Fibroblast of mammary gland (primary cell): ENCODE results near the gene TANGO2.

Source experiments
- DNase-seq: peaks from one replicate; pipeline ENCODE4 v3.0.0-alpha.2; 2010; ENCODE audit warnings: low read depth
- H3K4me3 ChIP-seq: 2 replicates; pipeline ENCODE4 v1.5.1; 2011; ENCODE audit warnings: low read depth, mild to moderate bottlenecking, low read length, moderate library complexity; ENCODE audit not compliant: control insufficient read depth
- CTCF ChIP-seq: conservative IDR thresholded peaks from 2 replicates; pipeline ENCODE4 v1.5.1; 2011; ENCODE audit warnings: low read depth, low read length, inconsistent platforms; ENCODE audit not compliant: control insufficient read depth, insufficient read depth

Gene TANGO2

GRCh38 chr22:20028855-20029549 is 8.1 kb downstream of the TANGO2 start:
- no peak for TF ChIP-seq CTCF
- no peak for DNase-seq
- H3K4me3 ChIP-seq, result no peak overlapping the region

- no peak overlapping the region for H3K4me3 ChIP-seq
- no peak for DNase-seq
- no peak for TF ChIP-seq CTCF
Measured at GRCh38 chr22:20029550-20030225, 8.8 kb downstream of the TANGO2 start.

- no peak overlapping the region for H3K4me3 ChIP-seq
- no peak for DNase-seq
Measured at GRCh38 chr22:20031732-20032406, 11.0 kb downstream of the TANGO2 start.

GRCh38 chr22:20032407-20032991 is 11.6 kb downstream of the TANGO2 start:
- H3K4me3 ChIP-seq, result no peak overlapping the region
- DNase-seq, result no peak
- TF ChIP-seq CTCF, result no peak

More at GRCh38 chr22:20031732-20032406, 11.0 kb downstream of the TANGO2 start:
- TF ChIP-seq CTCF, result no peak

- DNase-seq, result no peak
- H3K4me3 ChIP-seq, result no peak overlapping the region
- no peak for TF ChIP-seq CTCF
Measured at GRCh38 chr22:20033045-20033706, 12.3 kb downstream of the TANGO2 start.

GRCh38 chr22:20034143-20034542 is 13.2 kb downstream of the TANGO2 start:
- H3K4me3 ChIP-seq, result no peak overlapping the region
- no peak for TF ChIP-seq CTCF
- DNase-seq, result no peak
